ENCODE results near the gene GTPBP6.
A peak's percentile ranks its signal among the peaks of the same experiment; 100 is the strongest.

The GTPBP6 gene

DNA sequence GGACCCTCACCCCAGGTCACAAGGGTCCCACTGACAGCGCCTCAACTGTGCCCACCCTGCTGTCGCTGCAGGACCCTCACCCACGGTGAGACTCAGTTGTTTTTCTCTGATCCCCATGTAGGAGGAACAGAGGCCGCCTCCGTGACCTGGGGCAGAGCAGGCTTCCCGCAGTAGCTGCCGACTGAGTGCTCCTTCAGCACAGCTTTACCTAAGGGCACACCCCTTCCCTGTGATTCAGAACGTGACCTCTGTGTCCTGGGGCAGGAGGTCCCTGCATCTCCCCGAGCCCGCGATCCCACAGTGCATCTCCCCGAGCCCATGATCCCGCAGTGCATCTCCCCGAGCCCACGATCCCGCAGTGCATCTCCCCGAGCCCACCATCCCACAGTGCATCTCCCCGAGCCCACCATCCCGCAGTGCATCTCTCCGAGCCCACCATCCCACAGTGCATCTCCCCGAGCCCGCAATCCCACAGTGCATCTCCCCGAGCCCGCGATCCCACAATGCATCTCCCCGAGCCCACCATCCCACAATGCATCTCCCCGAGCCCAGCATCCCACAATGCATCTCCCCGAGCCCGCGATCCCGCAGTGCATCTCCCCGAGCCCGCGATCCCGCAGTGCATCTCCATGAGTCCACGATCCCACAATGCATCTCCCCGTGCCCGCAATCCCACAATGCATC, 44.5 kb upstream of the GTPBP6 start:
- WGBS, 2 donors (ENCODE audit: extremely low coverage in 2 of 2, insufficient read length in 2 of 2, insufficient replicate concordance in 1 of 2) = no CpG with 5 or more reads among the region's 38 CpGs
- Histone ChIP-seq H3K14ac (ENCODE audit: low read length) (peak overlapping the region; percentile 56), H3K9ac (ENCODE audit: low read depth, low read length, poor library complexity) (peak overlapping the region; percentile 77), H2BK120ac (ENCODE audit: low read depth, low read length) (no peak overlapping the region), H2AK5ac (ENCODE audit: low read depth, low read length) (peak overlapping the region; percentile 46), H3K79me1 (ENCODE audit: low read depth, low read length) (peaks cover 37% of the 10 kb centered on the region), H2BK12ac (ENCODE audit: low read length) (no peak overlapping the region), H3K27me3 (ENCODE audit: control insufficient read depth in 3 of 3, insufficient read depth in 3 of 3, low read depth in 1 of 3, low read length in 3 of 3) (no peaks in the 10 kb centered on the region), H4K8ac (ENCODE audit: low read depth, low read length) (peak overlapping the region; percentile 43), H3K23ac (ENCODE audit: low read depth, low read length, poor library complexity) (peak overlapping the region; percentile 91), H3K18ac (ENCODE audit: low read length) (peak overlapping the region; percentile 13), H3K36me3 (replicated peaks in 1 of 2; ENCODE audit: control insufficient read depth in 2 of 2, insufficient read depth in 2 of 2, low read length in 2 of 2) (peaks cover 28 to 50% of the 10 kb centered on the region in 2 donors), H3K4me3 (ENCODE audit: low read length in 2 of 2) (no peak overlapping the region), H2BK15ac (ENCODE audit: low read length) (no peak overlapping the region), H3K27ac (replicated peaks; ENCODE audit: low read length) (no peak overlapping the region), H2BK5ac (ENCODE audit: low read length) (no peak overlapping the region), H3K4me2 (ENCODE audit: insufficient read depth, low read length, poor library complexity, severe bottlenecking) (no peak overlapping the region), H3K9me3 (replicated peaks in 1 of 2; ENCODE audit: control insufficient read depth in 2 of 2, insufficient read depth in 1 of 2, low read depth in 1 of 2, low read length in 2 of 2) (peaks cover 30 to 51% of the 10 kb centered on the region in 2 donors), H3K4ac (ENCODE audit: low read length) (no peak overlapping the region), H2AFZ (ENCODE audit: low read length) (no peak overlapping the region), H4K91ac (ENCODE audit: low read depth, low read length, poor library complexity) (no peak overlapping the region), H3K4me1 (ENCODE audit: control insufficient read depth in 2 of 2, insufficient read depth in 1 of 2, low read depth in 1 of 2, low read length in 2 of 2) (no peaks in the 10 kb centered on the region)
- DNase-seq (ENCODE audit: low spot score) = no peak

DNA sequence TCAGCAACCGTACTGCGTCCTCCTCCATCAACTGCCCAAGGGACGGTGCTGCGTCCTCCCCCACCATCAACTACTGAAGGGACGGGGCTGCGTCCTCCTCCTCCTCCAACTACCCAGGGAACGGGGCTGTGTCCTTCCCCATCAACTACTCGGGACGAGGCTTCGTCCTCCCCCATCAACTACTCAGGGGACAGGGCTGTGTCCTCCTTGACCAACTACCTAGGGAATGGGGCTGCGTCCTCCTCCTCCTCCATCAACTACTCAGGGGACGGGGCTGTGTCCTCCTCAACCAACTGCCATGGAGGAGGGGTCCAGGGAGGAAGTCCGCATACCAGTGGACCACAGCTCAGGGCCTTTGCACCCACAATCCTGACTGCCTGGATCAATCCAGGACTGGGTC, 43.8 kb upstream of the GTPBP6 start:
- Histone ChIP-seq H3K79me1 (ENCODE audit: low read depth, low read length) (peaks cover 36% of the 10 kb centered on the region), H2AK5ac (ENCODE audit: low read depth, low read length) (no peak overlapping the region), H3K4ac (ENCODE audit: low read length) (no peak overlapping the region), H3K4me1 (ENCODE audit: control insufficient read depth in 2 of 2, insufficient read depth in 1 of 2, low read depth in 1 of 2, low read length in 2 of 2) (no peaks in the 10 kb centered on the region), H4K8ac (ENCODE audit: low read depth, low read length) (no peak overlapping the region), H2BK15ac (ENCODE audit: low read length) (no peak overlapping the region), H3K4me3 (ENCODE audit: low read length in 2 of 2) (no peak overlapping the region), H3K18ac (ENCODE audit: low read length) (no peak overlapping the region), H2AFZ (ENCODE audit: low read length) (no peak overlapping the region), H2BK5ac (ENCODE audit: low read length) (no peak overlapping the region), H2BK12ac (ENCODE audit: low read length) (no peak overlapping the region), H3K23ac (ENCODE audit: low read depth, low read length, poor library complexity) (peak overlapping the region; percentile 65), H4K91ac (ENCODE audit: low read depth, low read length, poor library complexity) (no peak overlapping the region), H3K9me3 (replicated peaks in 1 of 2; ENCODE audit: control insufficient read depth in 2 of 2, insufficient read depth in 1 of 2, low read depth in 1 of 2, low read length in 2 of 2) (peaks cover 30 to 51% of the 10 kb centered on the region in 2 donors), H3K27ac (replicated peaks; ENCODE audit: low read length) (no peak overlapping the region), H3K9ac (ENCODE audit: low read depth, low read length, poor library complexity) (no peak overlapping the region), H3K4me2 (ENCODE audit: insufficient read depth, low read length, poor library complexity, severe bottlenecking) (no peak overlapping the region), H3K14ac (ENCODE audit: low read length) (peak overlapping the region; percentile 38), H3K36me3 (replicated peaks in 1 of 2; ENCODE audit: control insufficient read depth in 2 of 2, insufficient read depth in 2 of 2, low read length in 2 of 2) (peaks cover 30 to 54% of the 10 kb centered on the region in 2 donors), H3K27me3 (ENCODE audit: control insufficient read depth in 3 of 3, insufficient read depth in 3 of 3, low read depth in 1 of 3, low read length in 3 of 3) (no peaks in the 10 kb centered on the region), H2BK120ac (ENCODE audit: low read depth, low read length) (no peak overlapping the region)
- DNase-seq (ENCODE audit: low spot score) = no peak
- no CpG with 5 or more reads among the region's 13 CpGs for WGBS, 2 donors (ENCODE audit: extremely low coverage in 2 of 2, insufficient read length in 2 of 2, insufficient replicate concordance in 1 of 2)

DNA sequence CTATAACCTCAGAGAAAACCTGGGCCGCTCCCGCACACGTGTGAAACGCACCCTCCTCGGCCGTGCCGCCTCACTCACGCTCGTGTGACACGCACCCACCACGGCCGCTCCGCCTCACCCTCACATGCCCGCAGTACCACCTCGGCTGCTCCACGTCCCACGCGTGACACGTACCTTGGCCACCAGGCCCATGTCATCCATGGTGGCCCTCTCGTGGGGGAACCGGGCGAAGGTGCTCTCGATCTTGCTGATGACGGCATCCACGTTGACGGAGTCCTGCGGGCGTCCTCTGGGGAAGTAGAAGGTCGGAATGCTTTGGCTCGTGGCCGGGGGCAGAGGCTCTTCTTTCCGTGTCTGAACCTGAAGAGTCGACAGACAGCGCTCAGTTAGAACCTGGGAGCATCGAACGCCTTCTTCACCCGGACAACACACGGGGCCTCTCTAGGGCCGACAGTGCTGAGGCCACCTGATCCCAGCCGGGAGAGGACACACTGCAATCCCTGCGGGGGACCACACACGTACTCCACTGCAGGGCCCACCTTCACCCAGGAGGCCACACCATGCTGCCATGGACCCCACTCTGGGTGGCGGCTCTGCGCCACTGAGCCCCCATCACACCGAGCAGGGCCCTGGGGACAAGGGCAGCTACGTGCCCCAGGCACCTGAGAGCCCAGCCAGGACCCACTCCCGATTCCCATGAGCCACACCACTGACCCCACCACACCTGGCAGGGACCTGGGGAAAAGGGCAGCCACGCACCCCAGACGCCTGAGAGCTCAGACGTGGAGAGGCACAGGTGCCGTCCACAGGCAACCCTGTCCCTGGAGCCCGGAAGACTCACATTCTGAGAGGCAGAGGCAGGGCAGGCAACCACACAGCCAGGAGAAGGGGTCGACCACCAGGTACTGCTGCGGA, 42.9 kb upstream of the GTPBP6 start:
- peaks cover 30 to 51% of the 10 kb centered on the region in 2 donors for H3K9me3 ChIP-seq (replicated peaks in 1 of 2; ENCODE audit: control insufficient read depth in 2 of 2, insufficient read depth in 1 of 2, low read depth in 1 of 2, low read length in 2 of 2)
- peak overlapping the region; percentile 82 for H4K8ac ChIP-seq (ENCODE audit: low read depth, low read length)
- peaks cover 32 to 61% of the 10 kb centered on the region in 2 donors for H3K36me3 ChIP-seq (replicated peaks in 1 of 2; ENCODE audit: control insufficient read depth in 2 of 2, insufficient read depth in 2 of 2, low read length in 2 of 2)
- H3K79me1 ChIP-seq (ENCODE audit: low read depth, low read length) = peaks cover 40% of the 10 kb centered on the region
- no peak overlapping the region for H3K27ac ChIP-seq (replicated peaks; ENCODE audit: low read length)
- no peak overlapping the region for H3K4me3 ChIP-seq (ENCODE audit: low read length in 2 of 2)
- H2BK5ac ChIP-seq (ENCODE audit: low read length) = no peak overlapping the region
- H3K4me1 ChIP-seq (ENCODE audit: control insufficient read depth in 2 of 2, insufficient read depth in 1 of 2, low read depth in 1 of 2, low read length in 2 of 2) = no peaks in the 10 kb centered on the region
- no peak overlapping the region for H3K4me2 ChIP-seq (ENCODE audit: insufficient read depth, low read length, poor library complexity, severe bottlenecking)
- H2AFZ ChIP-seq (ENCODE audit: low read length) = no peak overlapping the region
- no peaks in the 10 kb centered on the region for H3K27me3 ChIP-seq (ENCODE audit: control insufficient read depth in 3 of 3, insufficient read depth in 3 of 3, low read depth in 1 of 3, low read length in 3 of 3)
- H2BK120ac ChIP-seq (ENCODE audit: low read depth, low read length) = no peak overlapping the region
- no peak overlapping the region for H2AK5ac ChIP-seq (ENCODE audit: low read depth, low read length)
- H3K23ac ChIP-seq (ENCODE audit: low read depth, low read length, poor library complexity) = no peak overlapping the region
- H2BK12ac ChIP-seq (ENCODE audit: low read length) = no peak overlapping the region
- peak overlapping the region; percentile 38 for H3K14ac ChIP-seq (ENCODE audit: low read length)
- H3K4ac ChIP-seq (ENCODE audit: low read length) = no peak overlapping the region
- H3K9ac ChIP-seq (ENCODE audit: low read depth, low read length, poor library complexity) = peak overlapping the region; percentile 60
- H4K91ac ChIP-seq (ENCODE audit: low read depth, low read length, poor library complexity) = no peak overlapping the region
- peak overlapping the region; percentile 80 for H3K18ac ChIP-seq (ENCODE audit: low read length)
- no peak for DNase-seq (ENCODE audit: low spot score)
- no peak overlapping the region for H2BK15ac ChIP-seq (ENCODE audit: low read length)
- WGBS, 2 donors (ENCODE audit: extremely low coverage in 2 of 2, insufficient read length in 2 of 2, insufficient replicate concordance in 1 of 2) = no CpG with 5 or more reads among the region's 54 CpGs

All from neuronal stem cell (in vitro differentiated cells).